ENCODE results near the gene GARIN5B.

- TF ChIP-seq, protein P1, sequence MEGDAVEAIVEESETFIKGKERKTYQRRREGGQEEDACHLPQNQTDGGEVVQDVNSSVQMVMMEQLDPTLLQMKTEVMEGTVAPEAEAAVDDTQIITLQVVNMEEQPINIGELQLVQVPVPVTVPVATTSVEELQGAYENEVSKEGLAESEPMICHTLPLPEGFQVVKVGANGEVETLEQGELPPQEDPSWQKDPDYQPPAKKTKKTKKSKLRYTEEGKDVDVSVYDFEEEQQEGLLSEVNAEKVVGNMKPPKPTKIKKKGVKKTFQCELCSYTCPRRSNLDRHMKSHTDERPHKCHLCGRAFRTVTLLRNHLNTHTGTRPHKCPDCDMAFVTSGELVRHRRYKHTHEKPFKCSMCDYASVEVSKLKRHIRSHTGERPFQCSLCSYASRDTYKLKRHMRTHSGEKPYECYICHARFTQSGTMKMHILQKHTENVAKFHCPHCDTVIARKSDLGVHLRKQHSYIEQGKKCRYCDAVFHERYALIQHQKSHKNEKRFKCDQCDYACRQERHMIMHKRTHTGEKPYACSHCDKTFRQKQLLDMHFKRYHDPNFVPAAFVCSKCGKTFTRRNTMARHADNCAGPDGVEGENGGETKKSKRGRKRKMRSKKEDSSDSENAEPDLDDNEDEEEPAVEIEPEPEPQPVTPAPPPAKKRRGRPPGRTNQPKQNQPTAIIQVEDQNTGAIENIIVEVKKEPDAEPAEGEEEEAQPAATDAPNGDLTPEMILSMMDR (IDR thresholded peaks at IDR 0.05), result no peak
- peak; percentile 100 for TF ChIP-seq EZH2 (IDR thresholded peaks at IDR 0.05; ENCODE audit: borderline replicate concordance, insufficient read depth, low read depth, low read length, poor library complexity, severe bottlenecking)
These were observed 6.7 kb upstream of the GARIN5B start for GRCh38 chr19:55369653-55370304.

All from B cell (primary cell).